IPS-NIHi11 (cell line): ENCODE measurements around the gene PRKAR2B.

Experiments used
- DNase-seq: peaks from one replicate; pipeline ENCODE4 v3.0.0; 2012; ENCODE audit warnings: mixed read lengths, low spot score

Gene PRKAR2B

DNA sequence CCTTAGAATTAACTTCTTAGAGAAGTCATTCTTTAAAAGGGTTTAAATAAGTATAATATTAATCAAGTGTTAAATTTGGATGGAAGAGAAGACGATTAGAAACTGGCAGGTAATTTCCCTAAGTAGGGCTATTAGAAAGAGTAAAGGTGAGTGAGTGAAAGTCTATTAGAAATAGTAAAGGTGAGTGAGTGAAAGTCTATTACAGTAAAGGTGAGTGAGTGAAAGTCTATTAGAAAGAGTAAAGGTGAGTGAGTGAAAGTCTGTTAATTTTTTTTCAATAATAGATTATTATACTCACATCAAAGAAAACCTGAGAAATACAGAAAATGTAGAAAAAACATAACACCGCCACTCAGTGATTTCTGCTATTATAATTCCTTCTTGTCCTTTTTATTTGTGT is 113.5 kb downstream of the PRKAR2B start:
- no peak for DNase-seq

DNA sequence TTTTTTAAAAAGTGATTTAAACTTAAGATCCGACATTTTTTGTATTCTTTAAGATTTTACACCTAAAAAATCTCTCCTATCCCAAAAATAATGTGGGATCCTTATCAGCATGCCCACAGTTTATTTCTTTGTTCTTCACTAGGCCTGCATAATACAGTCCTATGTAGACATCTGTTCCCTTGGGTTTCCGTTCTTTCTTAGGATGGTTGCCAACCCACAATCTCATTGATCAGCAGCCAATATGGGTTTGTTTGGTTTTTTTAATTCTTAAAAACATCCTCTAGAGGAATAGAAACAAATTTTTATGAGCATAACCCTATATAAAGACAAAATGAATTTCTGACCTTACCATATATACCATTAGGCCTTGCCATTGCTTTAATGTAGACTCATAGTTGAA is 115.9 kb downstream of the PRKAR2B start:
- no peak for DNase-seq

DNA sequence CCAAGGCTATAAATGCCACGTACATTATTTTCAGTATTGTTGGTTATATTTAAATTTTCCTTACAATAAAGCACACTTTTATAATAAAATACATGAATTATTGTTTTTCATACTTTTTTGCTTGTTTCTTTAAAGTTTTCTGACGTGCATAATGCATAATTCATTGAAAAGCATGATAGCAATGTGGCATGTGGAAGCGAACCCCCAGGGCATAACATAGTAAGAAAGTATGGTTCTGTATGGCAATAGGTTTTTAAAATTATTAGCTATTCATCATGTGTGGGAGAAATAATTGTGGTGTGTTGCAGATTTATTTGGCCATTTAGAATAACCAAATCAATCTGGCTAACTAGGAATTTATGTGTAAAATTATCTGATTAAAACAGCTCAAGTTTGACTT is 116.9 kb downstream of the PRKAR2B start:
- no peak for DNase-seq

DNA sequence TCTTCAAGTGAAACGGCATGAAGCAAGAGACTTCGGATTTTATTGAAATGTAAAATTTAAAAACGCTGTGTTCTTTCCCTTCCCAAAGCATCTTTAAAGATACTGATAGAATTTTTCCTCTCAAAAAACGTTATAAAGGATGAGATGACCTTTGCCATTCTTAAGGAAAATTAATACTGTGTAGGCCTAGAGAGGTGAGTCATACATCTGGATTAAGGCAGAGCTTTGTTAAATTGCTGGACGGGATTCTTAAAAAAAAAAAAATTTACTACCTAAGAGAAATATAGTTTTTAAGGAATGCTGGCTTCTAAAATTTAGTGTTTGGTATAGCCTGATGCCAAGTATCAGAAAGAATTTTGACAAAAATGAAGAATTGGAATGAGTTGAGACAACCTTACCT is 118.0 kb downstream of the PRKAR2B start:
- DNase-seq: no peak

DNA sequence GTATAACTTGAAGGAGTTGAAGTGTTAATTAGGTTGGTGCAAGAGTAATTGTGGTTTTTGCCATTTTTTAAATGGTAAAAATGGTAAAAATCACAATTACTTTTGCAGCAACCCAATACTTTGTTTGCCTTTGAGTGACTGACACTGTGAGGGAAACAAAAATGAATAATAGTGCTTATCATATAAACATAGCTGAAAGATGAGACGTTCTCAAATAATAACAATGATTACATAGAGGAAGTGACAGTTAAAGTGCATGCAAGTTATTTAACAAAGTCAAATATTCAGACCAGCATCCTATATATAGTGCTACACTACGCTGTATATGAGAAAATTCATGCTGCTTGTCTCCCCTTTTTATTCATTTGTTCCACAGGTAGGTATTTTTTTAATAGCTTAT is 119.6 kb downstream of the PRKAR2B start:
- DNase-seq: no peak

DNA sequence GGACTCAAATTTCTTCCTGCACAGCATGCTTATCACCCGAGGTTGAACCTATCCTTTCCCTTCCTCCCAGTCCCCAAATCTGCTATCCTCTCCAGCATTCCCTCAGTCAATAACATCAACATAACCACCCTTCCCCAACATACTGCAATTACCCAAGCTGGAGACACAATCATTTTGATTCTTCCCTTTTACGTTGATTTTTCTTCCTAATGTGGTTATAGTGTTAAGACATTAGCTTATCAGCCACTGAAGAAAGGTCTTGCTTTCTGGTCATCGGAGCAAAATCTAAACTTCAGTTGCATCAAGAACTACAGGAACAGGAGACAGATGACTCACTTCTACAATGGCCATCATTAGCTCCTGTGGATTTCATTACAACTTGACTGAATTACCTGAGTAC is 120.8 kb downstream of the PRKAR2B start:
- DNase-seq: no peak

DNA sequence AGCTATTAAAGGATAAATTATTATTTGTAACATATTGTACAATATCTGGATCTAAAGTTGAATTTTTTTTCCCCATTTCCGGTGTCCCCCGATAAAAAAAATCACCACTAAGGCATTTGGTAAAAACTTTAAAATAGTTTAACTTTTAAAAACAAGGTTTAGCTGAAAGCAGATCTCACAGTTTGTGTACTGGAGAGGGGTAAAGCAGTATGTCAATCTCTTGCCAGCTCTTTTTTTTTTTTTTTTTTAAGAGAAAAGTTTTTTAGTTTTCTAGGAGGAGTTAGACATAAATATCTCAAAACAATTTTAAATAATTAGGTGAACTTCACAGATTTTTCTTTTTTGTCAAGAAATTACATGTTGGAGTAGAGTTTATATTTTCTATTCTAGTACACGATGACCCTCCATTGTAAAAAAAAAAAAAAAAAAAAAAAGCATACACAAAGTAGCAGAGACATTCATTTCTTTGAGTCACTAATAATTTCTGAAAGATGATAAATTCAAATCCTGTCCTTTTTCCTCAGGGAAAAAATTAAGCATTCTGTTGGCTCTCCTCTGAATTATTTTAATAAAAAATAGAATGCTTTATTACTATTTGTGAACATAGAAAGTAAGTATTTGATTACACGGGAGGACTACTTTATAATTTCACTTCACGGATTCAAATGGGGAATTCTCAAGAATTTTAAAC is 122.4 kb downstream of the PRKAR2B start:
- DNase-seq: no peak

DNA sequence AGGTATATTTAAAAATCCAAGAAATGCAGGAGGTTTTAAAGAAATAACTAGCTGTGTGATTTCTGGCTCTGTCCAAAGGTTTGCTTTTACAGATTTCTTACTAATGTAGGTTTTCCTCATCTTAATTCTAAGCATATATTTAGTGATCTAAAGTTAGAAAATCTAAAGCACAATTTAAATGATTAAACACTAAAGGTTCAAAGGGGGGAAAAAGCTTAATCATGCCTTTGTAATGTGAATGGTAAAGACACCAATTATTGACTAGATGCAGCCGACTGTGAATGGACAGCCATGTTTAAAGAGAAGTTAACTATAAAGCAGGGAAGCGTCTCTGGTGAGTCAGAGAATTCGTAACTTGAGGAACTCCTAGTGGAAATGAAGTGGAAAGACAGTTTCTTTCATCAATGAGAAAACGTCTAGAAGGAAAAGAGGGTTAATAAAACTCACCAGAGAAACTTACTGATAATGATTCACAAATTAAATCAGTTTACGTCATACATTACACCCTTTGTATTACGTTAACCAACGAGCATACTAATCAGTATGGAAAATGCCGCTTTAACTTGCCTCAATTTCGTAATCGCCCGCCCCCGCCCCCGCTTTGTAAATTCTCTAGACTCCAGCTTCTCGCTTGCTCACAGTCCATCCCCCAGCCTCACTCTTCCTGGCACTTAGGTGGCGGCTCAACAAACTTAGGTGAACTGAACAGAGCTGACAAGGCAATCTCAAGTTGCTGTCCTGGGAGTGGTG is 123.2 kb downstream of the PRKAR2B start:
- peak; percentile 42 for DNase-seq

DNA sequence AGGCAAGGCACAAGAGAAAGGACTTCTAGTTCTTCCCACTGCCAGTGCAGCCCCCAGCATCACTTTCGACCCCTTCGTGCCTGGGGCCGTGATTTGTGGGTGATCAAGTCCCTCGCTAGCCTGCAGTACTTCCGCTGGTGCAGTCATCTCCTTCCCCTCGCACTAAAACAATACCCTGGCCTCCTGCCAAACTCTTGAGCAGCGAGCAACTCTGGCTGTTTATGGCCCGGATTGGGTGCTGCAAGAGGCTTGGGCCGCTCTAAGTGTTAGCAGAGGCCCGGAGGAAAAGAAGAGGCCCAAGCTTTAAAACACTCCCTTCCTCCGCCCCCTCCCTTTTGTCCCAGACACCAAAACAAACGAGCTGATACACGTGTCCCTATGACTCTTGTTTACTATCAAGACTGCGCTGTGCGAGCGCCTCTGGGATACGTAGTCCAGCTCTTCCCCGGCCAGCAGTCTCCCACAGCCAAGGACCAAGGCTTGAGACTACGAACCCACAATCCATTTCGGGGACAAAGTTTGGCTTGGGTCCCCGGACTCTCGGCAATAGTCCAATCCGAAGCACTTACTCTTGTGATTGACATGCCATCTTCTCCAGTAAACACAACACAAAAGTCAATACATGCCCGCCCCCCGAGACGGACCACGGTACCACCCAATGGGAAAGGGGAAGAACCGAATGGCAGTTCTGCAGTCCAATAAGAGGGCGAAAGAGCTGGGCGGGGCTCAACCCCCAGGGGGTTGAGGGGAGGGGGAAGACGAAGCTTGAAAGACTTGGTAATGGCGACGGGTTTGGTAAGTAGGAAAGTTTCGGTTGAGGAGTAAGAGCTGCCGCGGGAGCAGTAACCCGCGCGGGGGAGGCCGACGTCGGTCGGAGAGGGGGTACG is 124.0 kb downstream of the PRKAR2B start, which contains the start of gene HBP1:
TSS of gene HBP1 (plus strand) at position 771 of the 887 bp plus-strand sequence. CDS start 10,891 bp downstream, outside the sequence.
- peak; percentile 87 for DNase-seq

DNA sequence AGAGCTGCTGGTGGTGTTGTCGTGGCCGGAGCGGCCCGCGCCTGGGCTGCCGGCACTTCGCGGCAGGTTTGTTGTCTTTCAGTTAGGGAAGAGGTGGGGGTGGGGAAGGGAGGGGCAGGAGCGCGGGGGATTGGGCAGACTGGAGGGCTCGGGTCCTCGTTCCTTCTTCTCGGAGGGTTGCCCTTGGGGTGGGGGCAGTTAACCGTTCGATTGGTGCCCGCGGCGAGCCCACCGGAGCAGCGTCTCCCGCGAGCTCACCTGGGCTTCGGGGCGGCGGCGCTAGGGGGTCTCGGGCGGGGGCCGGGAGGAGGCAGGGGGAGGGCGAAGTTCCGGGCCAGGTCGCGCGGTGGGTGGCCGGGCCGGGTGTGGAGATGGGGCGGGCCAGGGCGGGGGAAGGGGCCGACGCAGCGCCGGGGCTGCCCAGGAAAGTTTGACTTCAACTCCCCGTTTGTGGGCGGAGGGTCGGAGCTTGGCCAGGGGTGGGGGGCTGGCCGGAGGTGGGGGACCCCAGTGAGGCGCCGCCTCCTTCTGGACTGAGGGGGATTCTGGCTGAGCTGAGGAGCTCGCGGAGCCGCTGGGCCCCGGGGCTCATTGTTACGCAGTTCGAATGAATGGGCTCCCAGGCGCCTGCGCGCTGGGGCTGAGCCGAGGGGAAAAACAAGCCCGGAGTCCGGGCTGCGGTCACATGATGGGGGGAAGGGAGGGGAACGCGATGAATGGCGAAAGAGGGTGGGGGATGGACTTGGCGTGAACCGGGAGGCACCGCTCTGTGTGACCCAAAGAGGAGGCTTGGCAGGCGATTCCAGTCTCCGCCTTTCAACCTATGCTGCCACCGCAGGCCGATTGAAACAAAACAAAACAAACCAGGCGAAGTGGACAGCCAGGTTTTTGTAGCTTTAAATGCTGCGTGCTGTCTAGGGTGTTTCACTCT is 124.9 kb downstream of the PRKAR2B start:
- DNase-seq: peak; percentile 86

DNA sequence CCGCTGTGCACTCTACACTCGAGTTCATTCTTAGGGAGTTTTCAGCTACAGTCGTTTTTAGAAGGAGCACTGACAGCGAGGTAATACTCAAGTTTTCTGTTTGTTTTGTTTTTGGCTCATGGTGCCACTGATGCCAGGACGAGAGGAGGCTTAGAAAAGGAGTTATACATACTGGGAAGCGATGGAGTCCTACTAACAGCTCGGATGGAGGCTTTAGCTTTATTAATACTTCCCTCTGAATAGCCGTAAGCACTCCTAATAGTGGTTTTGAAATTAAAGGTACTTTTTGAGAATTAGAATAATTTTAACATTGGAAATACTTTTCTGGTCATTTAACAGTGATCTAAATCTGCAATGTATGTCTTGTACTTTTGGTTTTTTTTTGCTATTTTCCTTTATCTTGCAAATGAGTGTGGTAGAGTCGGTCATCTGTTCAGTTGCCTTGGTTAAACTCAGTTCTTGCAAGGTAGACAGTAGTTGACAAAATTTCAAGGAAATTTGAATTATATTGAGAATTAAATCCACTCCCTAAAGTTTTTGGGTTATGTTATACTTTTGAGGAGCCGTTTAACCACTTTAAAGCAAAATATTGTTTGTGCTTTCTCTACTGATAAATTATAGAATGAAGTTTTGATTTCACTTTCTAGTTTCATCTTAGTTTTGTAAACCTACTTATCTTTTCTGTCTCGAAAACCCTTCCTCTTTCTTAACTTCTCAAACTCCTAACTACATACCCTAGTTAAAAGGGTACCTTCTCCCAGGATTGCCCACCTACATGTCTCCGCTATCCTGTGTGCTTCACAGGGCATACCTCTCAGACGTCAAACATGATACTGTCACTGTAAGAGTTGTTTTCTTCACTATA is 125.8 kb downstream of the PRKAR2B start:
- no peak for DNase-seq

DNA sequence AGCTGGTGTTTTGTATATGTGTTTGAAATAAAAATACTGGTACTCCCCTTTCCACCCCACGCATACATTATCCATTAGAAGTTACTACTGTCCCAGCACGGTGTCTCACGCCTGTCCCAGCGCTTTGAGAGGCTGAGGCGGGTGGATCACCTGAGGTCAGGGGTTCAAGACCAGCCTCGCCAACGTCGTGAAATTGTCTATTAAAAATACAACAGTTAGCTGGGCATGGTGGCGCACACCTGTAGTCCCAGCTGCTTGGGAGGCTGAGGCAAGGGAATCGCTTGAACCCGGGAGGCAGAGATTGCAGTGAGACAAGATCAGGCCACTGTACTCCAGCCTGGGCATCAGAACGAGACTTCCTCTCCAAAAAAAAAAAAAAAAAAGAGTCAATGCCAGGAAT is 127.0 kb downstream of the PRKAR2B start:
- DNase-seq: no peak

DNA sequence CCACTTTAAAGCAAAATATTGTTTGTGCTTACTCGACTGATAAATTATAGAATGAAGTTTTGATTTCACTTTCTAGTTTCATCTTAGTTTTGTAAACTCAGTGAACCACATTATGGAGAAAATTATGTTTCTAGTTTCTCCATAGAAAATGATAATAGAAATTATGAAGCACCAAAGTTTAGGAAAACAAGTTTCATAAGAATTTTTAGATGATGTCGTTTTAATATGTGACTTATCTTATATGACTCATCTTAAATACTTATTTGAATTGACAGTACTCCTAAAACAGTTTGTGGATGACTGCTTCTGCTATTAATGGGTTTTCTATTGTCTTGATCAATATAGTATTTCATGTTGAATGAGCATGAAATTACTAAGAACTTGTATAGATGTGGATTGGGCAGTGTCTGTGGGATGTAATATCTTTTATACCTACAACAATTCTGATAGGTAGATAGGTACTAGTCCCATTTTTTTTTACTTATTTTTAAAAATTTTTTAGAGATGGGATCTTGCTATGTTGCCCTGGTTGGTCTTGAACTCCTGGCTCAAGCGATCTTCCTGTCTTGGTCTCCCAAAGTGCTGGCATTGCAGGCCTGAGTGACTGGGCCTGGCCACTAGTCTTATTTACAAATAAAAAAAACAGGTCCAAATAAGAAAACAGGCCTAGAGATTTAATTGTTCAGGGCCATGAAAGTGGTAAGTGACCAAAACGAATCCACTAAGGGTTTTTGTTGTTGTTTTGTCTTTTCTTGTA is 127.9 kb downstream of the PRKAR2B start:
- DNase-seq: no peak

DNA sequence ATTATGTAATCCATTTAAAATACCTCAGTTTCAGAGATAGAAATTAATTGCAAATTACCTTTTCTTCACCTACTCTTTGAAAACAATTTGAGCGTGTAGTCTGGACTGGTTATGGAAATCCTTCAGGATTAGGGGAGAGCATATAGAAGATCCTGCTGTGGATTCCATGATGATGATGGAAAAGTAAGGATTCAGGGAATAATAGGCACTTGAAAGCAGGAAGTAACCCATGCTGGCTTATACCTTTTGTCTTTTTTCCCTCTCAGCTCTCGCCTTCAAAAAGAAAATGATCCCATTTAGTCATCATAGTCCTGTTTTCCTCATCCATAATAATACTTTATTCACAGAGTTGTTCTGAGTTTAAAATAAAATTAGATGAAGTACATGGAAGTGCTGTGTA is 128.7 kb downstream of the PRKAR2B start:
- DNase-seq: peak; percentile 7

DNA sequence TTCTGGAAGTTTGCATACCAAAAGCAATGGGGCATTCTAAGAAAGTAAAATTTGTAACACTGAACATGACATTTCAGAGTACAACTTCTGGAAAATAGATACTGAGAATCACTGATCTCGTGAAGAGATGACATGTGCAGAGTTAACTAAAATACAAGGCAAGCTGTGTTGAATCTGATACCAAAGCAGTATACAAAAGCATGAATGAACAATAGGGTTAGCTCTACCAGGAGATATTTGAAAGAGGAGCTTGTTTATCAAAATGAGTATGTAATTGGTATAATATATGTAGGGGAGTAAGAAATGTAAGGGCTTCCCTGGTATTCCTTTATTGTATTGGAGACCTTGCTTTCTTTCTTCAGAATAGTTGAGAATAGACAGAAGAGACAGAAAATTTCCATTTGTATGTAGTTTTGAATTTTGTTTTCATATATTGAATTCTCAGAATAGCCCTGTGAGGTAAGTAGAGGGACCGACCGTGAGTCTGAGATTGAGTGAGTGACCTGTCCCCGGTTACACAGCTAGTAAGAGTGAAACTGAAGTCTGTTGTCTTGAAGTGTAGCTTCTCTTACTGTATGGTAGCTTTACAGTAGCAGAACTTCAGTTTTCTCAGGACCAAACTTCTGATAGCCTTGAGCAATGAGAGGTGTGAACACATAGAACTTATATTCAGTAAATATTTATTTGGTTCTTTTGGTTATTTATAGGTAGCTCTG is 129.3 kb downstream of the PRKAR2B start:
- DNase-seq: no peak

DNA sequence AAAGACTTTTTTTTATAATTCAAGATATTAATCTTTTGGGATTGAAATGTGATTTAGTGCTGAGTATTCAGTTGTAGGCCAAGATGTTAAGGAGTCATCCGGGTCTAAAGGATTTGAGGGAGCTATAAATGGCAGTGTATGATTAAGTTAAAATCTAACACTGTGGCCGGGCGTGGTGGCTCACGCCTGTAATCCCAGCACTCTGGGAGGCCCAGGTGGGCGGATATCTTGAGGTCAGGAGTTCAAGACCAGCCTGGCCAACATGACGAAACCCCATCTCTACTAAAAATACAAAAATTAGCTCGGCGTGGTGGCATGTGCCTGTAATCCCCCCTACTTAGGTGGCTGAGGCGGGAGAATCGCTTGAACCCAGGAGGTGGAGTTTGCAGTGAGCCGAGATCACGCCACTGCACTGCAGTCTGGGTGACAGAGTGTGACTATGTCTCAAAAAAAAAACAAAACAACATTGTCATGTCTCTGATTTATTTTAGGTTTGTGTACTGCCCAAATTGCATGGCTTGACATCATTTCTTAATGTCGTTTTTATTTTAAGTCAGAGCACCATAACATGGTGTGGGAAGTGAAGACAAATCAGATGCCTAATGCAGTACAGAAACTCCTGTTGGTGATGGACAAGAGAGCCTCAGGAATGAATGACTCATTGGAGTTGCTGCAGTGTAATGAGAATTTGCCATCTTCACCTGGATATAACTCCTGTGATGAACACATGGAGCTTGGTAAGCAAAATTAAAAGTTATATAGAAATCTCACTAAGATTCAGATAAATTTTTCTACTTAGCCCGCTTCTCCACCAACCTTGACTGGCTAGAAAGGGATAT is 135.0 kb downstream of the PRKAR2B start:
- DNase-seq: no peak

DNA sequence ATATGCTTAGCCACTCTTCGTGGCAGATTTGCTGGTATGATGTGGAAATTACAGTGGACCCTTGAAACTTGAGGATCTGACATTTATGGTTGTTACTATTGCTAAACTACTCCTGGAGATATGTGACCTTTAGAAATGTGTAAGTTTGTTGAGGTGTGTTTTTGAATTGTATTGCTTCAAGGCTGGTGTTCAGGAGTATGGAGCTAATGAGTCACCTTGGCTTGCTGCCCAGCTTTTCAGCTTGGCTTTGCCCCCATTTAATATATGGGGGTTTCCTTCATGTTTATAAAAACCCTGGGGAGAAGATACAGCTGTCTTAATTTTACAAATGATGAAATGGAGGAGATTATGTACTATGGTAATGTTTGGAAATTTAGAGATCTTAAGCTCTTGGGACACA is 135.9 kb downstream of the PRKAR2B start:
- no peak for DNase-seq

DNA sequence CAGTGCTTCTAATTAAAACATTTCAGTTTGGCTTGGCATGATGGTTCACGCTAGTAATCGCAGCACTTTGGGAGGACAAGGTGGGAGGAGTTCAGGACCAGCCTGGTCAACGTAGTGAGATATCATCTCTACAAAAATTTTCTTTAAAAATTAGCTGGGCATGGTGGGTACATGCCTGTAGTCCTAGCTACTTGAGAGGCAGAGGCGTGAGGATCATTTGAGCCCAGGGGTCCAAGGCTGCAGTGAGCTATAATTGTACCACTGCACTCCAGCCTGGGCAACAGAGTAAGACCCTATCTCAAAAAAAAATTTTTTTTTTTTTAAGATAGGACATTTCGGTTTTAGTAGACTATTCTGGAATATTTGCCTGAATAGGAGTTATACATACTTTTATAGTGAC is 136.7 kb downstream of the PRKAR2B start:
- DNase-seq: no peak
